ENCODE measurements around the gene RHOV. TPM values are rescaled to one million over a fixed set of nuclear protein-coding genes. Genes with fewer than 3 reads are reported as not detected.
A peak's percentile ranks its signal among the peaks of the same experiment; 100 is the strongest.

The RHOV gene
- total and polyA plus RNA-seq, 2 donors (not counting 1 experiment from before 2014, with no cell fraction given), result not detected

GRCh38 chr15:40872791-40873693, 992 bp downstream of the RHOV start:
- TF ChIP-seq EZH2 (IDR thresholded peaks at IDR 0.05; ENCODE audit: low read length, missing control alignments) (peak; percentile 36), CTCF (conservative IDR thresholded peaks at IDR 0.05 in 1 of 2, IDR thresholded peaks at IDR 0.05 in 1 of 2; ENCODE audit: low read depth in 1 of 2, low read length in 2 of 2) (no peak)
- Histone ChIP-seq H3K4me3 (replicated peaks in 1 of 4; ENCODE audit: control extremely low read depth in 1 of 4, insufficient read depth in 1 of 4, low read depth in 3 of 4, low read length in 4 of 4) (peak overlapping the region in 2 of 4 experiments; percentile 31 to 48), H3K27ac (ENCODE audit: insufficient read depth, low read length) (no peak overlapping the region), H4K20me1 (ENCODE audit: control insufficient read depth, extremely low read depth, insufficient read depth, low read length) (no peaks in the 10 kb centered on the region), H2AFZ (ENCODE audit: low read length) (no peak overlapping the region), H3K4me2 (ENCODE audit: extremely low read depth, insufficient read depth, low read length) (peak overlapping the region; percentile 75), H3K9me3 (ENCODE audit: control insufficient read depth, insufficient read depth, low read depth, low read length) (no peaks in the 10 kb centered on the region), H3K9ac (ENCODE audit: insufficient read depth, low read length) (no peak overlapping the region), H3K27me3 (ENCODE audit: control insufficient read depth, insufficient read depth, low read length) (peaks cover 22% of the 10 kb centered on the region), H3K36me3 (ENCODE audit: control insufficient read depth, insufficient read depth, low read length) (no peaks in the 10 kb centered on the region), H3K4me1 (ENCODE audit: control insufficient read depth, extremely low read depth, insufficient read depth, low read length) (no peaks in the 10 kb centered on the region), H3K79me2 (ENCODE audit: control insufficient read depth, insufficient read depth, low read length) (no peaks in the 10 kb centered on the region)
- DNase-seq (ENCODE audit: low read depth in 2 of 2), result no peak

GRCh38 chr15:40871749-40872617, 2.1 kb downstream of the RHOV start:
- no peak overlapping the region for H2AFZ ChIP-seq (ENCODE audit: low read length)
- H3K27ac ChIP-seq (ENCODE audit: insufficient read depth, low read length), result no peak overlapping the region
- H3K36me3 ChIP-seq (ENCODE audit: control insufficient read depth, insufficient read depth, low read length), result no peaks in the 10 kb centered on the region
- no peak overlapping the region for H3K9ac ChIP-seq (ENCODE audit: insufficient read depth, low read length)
- H3K4me2 ChIP-seq (ENCODE audit: extremely low read depth, insufficient read depth, low read length), result no peak overlapping the region
- peaks cover 22% of the 10 kb centered on the region for H3K27me3 ChIP-seq (ENCODE audit: control insufficient read depth, insufficient read depth, low read length)
- H4K20me1 ChIP-seq (ENCODE audit: control insufficient read depth, extremely low read depth, insufficient read depth, low read length), result no peaks in the 10 kb centered on the region
- no peaks in the 10 kb centered on the region for H3K9me3 ChIP-seq (ENCODE audit: control insufficient read depth, insufficient read depth, low read depth, low read length)
- no peak overlapping the region for H3K4me3 ChIP-seq (replicated peaks in 1 of 4; ENCODE audit: control extremely low read depth in 1 of 4, insufficient read depth in 1 of 4, low read depth in 3 of 4, low read length in 4 of 4)
- TF ChIP-seq CTCF (conservative IDR thresholded peaks at IDR 0.05 in 1 of 2, IDR thresholded peaks at IDR 0.05 in 1 of 2; ENCODE audit: low read depth in 1 of 2, low read length in 2 of 2) (no peak), EZH2 (IDR thresholded peaks at IDR 0.05; ENCODE audit: low read length, missing control alignments) (no peak)
- H3K4me1 ChIP-seq (ENCODE audit: control insufficient read depth, extremely low read depth, insufficient read depth, low read length), result no peaks in the 10 kb centered on the region
- H3K79me2 ChIP-seq (ENCODE audit: control insufficient read depth, insufficient read depth, low read length), result no peaks in the 10 kb centered on the region
- no peak for DNase-seq (ENCODE audit: low read depth in 2 of 2)

GRCh38 chr15:40870716-40871115, 3.3 kb downstream of the RHOV start:
- no peaks in the 10 kb centered on the region for H3K79me2 ChIP-seq (ENCODE audit: control insufficient read depth, insufficient read depth, low read length)
- no peaks in the 10 kb centered on the region for H4K20me1 ChIP-seq (ENCODE audit: control insufficient read depth, extremely low read depth, insufficient read depth, low read length)
- no peak overlapping the region for H3K27ac ChIP-seq (ENCODE audit: insufficient read depth, low read length)
- no peak overlapping the region for H3K9ac ChIP-seq (ENCODE audit: insufficient read depth, low read length)
- no peaks in the 10 kb centered on the region for H3K36me3 ChIP-seq (ENCODE audit: control insufficient read depth, insufficient read depth, low read length)
- peaks cover 22% of the 10 kb centered on the region for H3K27me3 ChIP-seq (ENCODE audit: control insufficient read depth, insufficient read depth, low read length)
- H3K4me1 ChIP-seq (ENCODE audit: control insufficient read depth, extremely low read depth, insufficient read depth, low read length), result no peaks in the 10 kb centered on the region
- H3K9me3 ChIP-seq (ENCODE audit: control insufficient read depth, insufficient read depth, low read depth, low read length), result no peaks in the 10 kb centered on the region
- no peak overlapping the region for H2AFZ ChIP-seq (ENCODE audit: low read length)
- no peak overlapping the region for H3K4me3 ChIP-seq (replicated peaks in 1 of 4; ENCODE audit: control extremely low read depth in 1 of 4, insufficient read depth in 1 of 4, low read depth in 3 of 4, low read length in 4 of 4)
- DNase-seq (ENCODE audit: low read depth in 2 of 2), result no peak
- no peak for TF ChIP-seq CTCF (conservative IDR thresholded peaks at IDR 0.05 in 1 of 2, IDR thresholded peaks at IDR 0.05 in 1 of 2; ENCODE audit: low read depth in 1 of 2, low read length in 2 of 2)
- no peak for TF ChIP-seq EZH2 (IDR thresholded peaks at IDR 0.05; ENCODE audit: low read length, missing control alignments)
- no peak overlapping the region for H3K4me2 ChIP-seq (ENCODE audit: extremely low read depth, insufficient read depth, low read length)

Data from fibroblast of lung (primary cell).